Esophagus muscularis mucosa (tissue), 3 donors: Measurements from ENCODE around the gene HSD3B7.

Experiments
- CTCF ChIP-seq, 3 experiments: fragments of 200-600 bp in 2 of 3; fragments of 450-650 bp in 1 of 3; sonication (generic) in 2 of 3; IDR thresholded peaks; one replicate each; pipeline ENCODE4 v1.5.1; 2017 to 2019; ENCODE audit warnings: antibody characterized with exemption in 3 of 3, mild to moderate bottlenecking in 2 of 3, moderate library complexity in 1 of 3
- EP300 ChIP-seq: sonication (generic); formaldehyde crosslinking; IDR thresholded peaks from one replicate; pipeline ENCODE4 v1.6.1; 2017; ENCODE audit warnings: antibody characterized with exemption

- TF ChIP-seq CTCF (IDR thresholded peaks at IDR 0.05) (no peak), EP300 (no peak)
These were observed 13.7 kb upstream of the HSD3B7 start for GRCh38 chr16:30971298-30971697.
